OCI-LY3 (cell line): ENCODE measurements around the gene PYGM.

ENCODE experiments used
- H2AFZ ChIP-seq: fragments of 200-600, 300-600 bp; shearing (Covaris generic); 2 replicates; pipeline ENCODE4 v1.6.0; 2014; ENCODE audit warnings: antibody characterized with exemption, low read depth, low read length
- H3K27ac ChIP-seq: fragments of 200-600, 300-600 bp; sonication (generic); 2 replicates; pipeline ENCODE4 v1.5.1; 2014; ENCODE audit warnings: mild to moderate bottlenecking, low read length, moderate library complexity, mixed read lengths
- H3K27me3 ChIP-seq: fragments of 200-600, 300-600 bp; sonication (generic); 2 replicates; pipeline ENCODE4 v1.6.1; 2014; ENCODE audit warnings: low read depth, low read length, mixed read lengths
- H3K36me3 ChIP-seq: fragments of 200-600, 300-600 bp; sonication (generic); replicated peaks from 2 replicates; pipeline ENCODE3; 2014; ENCODE audit warnings: low read depth, low read length, mixed read lengths
- H3K4me1 ChIP-seq: fragments of 300-600, 200-600 bp; sonication (generic); 2 replicates; pipeline ENCODE4 v1.6.1; 2014; ENCODE audit warnings: low read length, mixed read lengths
- H3K4me2 ChIP-seq: fragments of 200-600, 300-600 bp; sonication (generic); 2 replicates; pipeline ENCODE4 v1.6.1; 2014; ENCODE audit warnings: low read length, mixed read lengths
- H3K4me3 ChIP-seq: fragments of 300-600, 200-600 bp; sonication (generic); 2 replicates; pipeline ENCODE4 v1.5.1; 2014; ENCODE audit warnings: antibody characterized with exemption, mild to moderate bottlenecking, low read length, moderate library complexity
- H3K79me2 ChIP-seq: fragments of 300-600, 200-600 bp; shearing (Covaris generic); 2 replicates; pipeline ENCODE4 v1.6.1; 2014; ENCODE audit warnings: mild to moderate bottlenecking, low read length, mixed read lengths
- H3K9ac ChIP-seq: fragments of 300-600, 200-600 bp; shearing (Covaris generic); 2 replicates; pipeline ENCODE4 v1.6.0; 2014; ENCODE audit warnings: mild to moderate bottlenecking, low read length, moderate library complexity
- H3K9me3 ChIP-seq: fragments of 200-600, 300-600 bp; shearing (Covaris generic); 2 replicates; pipeline ENCODE4 v1.6.1; 2014; ENCODE audit warnings: low read length, mixed read lengths; ENCODE audit not compliant: insufficient read depth
- H4K20me1 ChIP-seq: fragments of 200-600, 300-600 bp; sonication (generic); 2 replicates; pipeline ENCODE4 v1.6.1; 2016; ENCODE audit warnings: low read length, mixed read lengths; ENCODE audit not compliant: insufficient read depth
- CTCF ChIP-seq: fragments of 200-600, 300-600 bp; sonication (generic); IDR thresholded peaks from 2 replicates; pipeline ENCODE4 v1.5.1; 2014; ENCODE audit warnings: antibody characterized with exemption, low read length, low read depth
- EZH2phosphoT487 ChIP-seq: fragments of 200-600 bp; shearing (Covaris generic); IDR thresholded peaks from 2 replicates; pipeline ENCODE4 v1.6.1; 2018; ENCODE audit warnings: antibody characterized with exemption, mixed run types, low read depth

PYGM gene

GRCh38 chr11:64763526-64764039 is 3.8 kb upstream of the PYGM start:
- H3K27ac ChIP-seq, result no peak overlapping the region
- no peak overlapping the region for H3K4me3 ChIP-seq

GRCh38 chr11:64762674-64763525 is 3.1 kb upstream of the PYGM start:
- no peak overlapping the region for H3K4me2 ChIP-seq
- no peak for TF ChIP-seq CTCF
- TF ChIP-seq EZH2phosphoT487, result no peak

More at GRCh38 chr11:64763526-64764039, 3.8 kb upstream of the PYGM start:
- no peaks in the 10 kb centered on the region for H3K9me3 ChIP-seq
- peaks cover 26% of the 10 kb centered on the region for H3K79me2 ChIP-seq
- H3K27me3 ChIP-seq, result no peaks in the 10 kb centered on the region
- no peak overlapping the region for H3K4me2 ChIP-seq
- H3K9ac ChIP-seq, result no peak overlapping the region
- no peak overlapping the region for H2AFZ ChIP-seq
- TF ChIP-seq CTCF, result no peak
- H3K4me1 ChIP-seq, result no peaks in the 10 kb centered on the region
- peaks cover 54% of the 10 kb centered on the region for H3K36me3 ChIP-seq
- peaks cover 63% of the 10 kb centered on the region for H4K20me1 ChIP-seq

DNA sequence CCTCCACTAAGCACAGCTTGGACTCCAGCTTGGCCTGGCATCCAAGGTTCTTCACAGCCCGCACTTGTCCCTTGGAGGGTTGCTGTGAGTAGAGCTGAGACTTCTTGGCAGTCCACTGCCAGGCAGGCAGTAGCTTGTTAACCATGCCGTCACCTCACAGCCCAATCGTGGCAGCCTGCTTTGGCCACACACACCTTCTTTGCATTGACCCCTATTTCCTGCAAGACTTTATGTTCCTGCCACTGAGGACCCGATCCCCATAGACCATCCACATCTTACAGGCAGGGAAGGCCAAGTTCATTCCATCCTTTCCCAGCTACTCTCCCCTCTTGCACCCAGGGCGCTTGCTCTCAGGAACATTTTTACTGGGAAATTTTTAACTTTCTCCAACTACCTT is 2.5 kb upstream of the PYGM start:
- no peaks in the 10 kb centered on the region for H3K4me1 ChIP-seq
- H3K4me3 ChIP-seq, result no peak overlapping the region
- no peaks in the 10 kb centered on the region for H3K27me3 ChIP-seq
- peaks cover 42% of the 10 kb centered on the region for H3K36me3 ChIP-seq
- H3K4me2 ChIP-seq, result no peak overlapping the region
- H3K9me3 ChIP-seq, result no peaks in the 10 kb centered on the region
- peaks cover 13% of the 10 kb centered on the region for H3K79me2 ChIP-seq
- no peak overlapping the region for H2AFZ ChIP-seq
- H3K27ac ChIP-seq, result peak overlapping the region; percentile 6; the same call in 1 of the 2 replicates
- no peak for TF ChIP-seq CTCF
- TF ChIP-seq EZH2phosphoT487, result no peak
- no peak overlapping the region for H3K9ac ChIP-seq
- H4K20me1 ChIP-seq, result peaks cover 50% of the 10 kb centered on the region

More at GRCh38 chr11:64762674-64763525, 3.1 kb upstream of the PYGM start:
- Histone ChIP-seq H3K27me3 (no peaks in the 10 kb centered on the region), H4K20me1 (peaks cover 56% of the 10 kb centered on the region), H2AFZ (no peak overlapping the region), H3K79me2 (peaks cover 19% of the 10 kb centered on the region), H3K9ac (no peak overlapping the region), H3K27ac (0 out of 2 replicates have a peak overlapping the region, but pooled peaks have one; percentile 13), H3K4me3 (no peak overlapping the region), H3K4me1 (no peaks in the 10 kb centered on the region), H3K9me3 (no peaks in the 10 kb centered on the region), H3K36me3 (peaks cover 48% of the 10 kb centered on the region)

DNA sequence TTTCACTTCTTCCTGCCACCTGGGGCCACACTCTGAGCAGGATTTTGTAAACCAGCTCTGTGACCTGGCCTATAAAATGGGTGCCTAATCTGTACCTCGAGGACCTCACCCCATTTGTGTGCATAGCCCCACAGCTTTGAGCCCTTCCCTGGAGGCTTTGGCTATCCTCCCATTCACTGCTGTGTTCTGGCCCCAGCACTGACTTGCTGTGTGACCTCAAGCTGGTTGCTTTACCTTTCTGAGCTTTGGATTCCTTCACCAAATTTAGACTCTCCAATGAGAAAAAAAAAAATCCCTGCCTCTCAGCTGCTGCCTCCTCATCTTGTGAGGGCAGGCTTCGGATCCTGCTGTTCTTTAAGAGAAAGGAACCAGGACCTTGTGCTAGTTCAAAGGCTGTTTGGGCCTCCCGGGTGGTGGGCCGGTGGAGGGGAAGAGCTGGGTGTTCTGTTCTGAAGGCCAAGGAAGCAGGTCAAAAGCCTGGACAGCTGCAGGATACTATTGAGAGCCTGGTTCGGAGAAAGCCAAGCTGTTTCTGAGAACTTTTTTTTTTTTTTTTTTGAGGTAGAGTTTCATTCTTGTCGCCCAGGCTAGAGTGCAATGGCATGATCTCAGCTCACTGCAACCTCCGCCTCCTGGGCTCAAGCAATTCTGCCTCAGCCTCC is 1.1 kb upstream of the PYGM start:
- TF ChIP-seq EZH2phosphoT487, result no peak
- no peak for TF ChIP-seq CTCF
- Histone ChIP-seq H3K27me3 (no peaks in the 10 kb centered on the region), H3K27ac (no peak overlapping the region; the same call in 1 of the 2 replicates), H3K4me3 (no peak overlapping the region), H3K4me2 (no peak overlapping the region), H3K9ac (no peak overlapping the region), H4K20me1 (peaks cover 41% of the 10 kb centered on the region), H3K36me3 (peaks cover 33% of the 10 kb centered on the region), H3K4me1 (no peaks in the 10 kb centered on the region), H3K9me3 (no peaks in the 10 kb centered on the region), H2AFZ (no peak overlapping the region), H3K79me2 (peaks cover 4% of the 10 kb centered on the region; the same call in 1 of the 2 replicates)
